ENCODE data around the gene HMGCR.

HMGCR gene

DNA sequence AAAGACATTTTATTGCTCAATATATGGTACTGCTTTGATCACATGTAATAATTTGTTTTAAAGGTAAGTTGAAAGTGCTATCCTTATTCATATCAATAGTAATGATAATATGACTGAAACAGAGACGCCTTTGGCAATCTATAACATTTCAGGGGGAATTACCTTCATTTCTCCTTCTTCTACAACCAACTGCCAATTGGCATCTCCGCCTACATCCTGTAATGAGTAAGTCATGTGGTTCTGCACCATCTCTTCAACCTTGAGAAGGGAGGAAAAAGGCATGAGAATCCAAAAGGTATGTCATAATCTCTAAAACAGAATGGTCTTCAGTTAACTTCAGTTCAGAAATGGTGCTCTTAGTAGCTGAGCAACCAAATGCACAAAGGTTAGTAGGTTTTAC is 52.4 kb downstream of the HMGCR start:
- no peak for DNase-seq

- no peak for DNase-seq
Observed at GRCh38 chr5:75395277-75395676, 58.3 kb downstream of the HMGCR start.

DNA sequence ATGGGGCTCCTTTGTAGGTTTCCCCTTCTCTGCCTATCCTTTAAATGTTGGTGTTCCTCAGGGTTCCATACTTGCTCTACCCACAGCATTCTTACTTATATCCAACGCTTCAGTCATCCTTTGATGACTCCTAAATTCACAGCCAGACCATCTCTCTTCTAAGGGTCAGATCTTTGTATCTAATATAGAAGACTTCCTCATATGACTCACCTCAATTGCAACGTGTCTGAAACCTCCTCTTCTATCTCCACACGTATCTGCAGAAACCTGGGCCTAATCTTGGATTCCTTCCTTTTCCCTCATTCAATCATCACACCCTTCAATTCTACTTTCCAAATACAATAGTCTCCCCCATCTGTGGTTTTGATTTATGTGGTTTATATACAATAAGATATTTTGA is 68.3 kb downstream of the HMGCR start:
- DNase-seq = no peak

Data from activated T-cell treated with anti-CD3 and anti-CD28 coated beads for 4 hours (primary cell).